ENCODE data around the gene NR2E1. TPM values are rescaled to one million over a fixed set of nuclear protein-coding genes. Genes with fewer than 3 reads are reported as not detected.

Gene NR2E1
- total and polyA plus RNA-seq, 2 of the 4 experiments (the other 2 are of a cell fraction): not detected

GRCh38 chr6:108200186-108200585 lies 34.4 kb downstream of the NR2E1 start:
- Histone ChIP-seq H4K20me1 (ENCODE audit: insufficient read depth, low read length) (no peaks in the 10 kb centered on the region), H3K9ac (ENCODE audit: low read depth, low read length) (no peak overlapping the region), H3K4me3 (ENCODE audit: insufficient read depth, low read depth, low read length) (no peak overlapping the region), H3K23ac (ENCODE audit: low read depth, low read length) (no peak overlapping the region), H3K4ac (ENCODE audit: low read depth, low read length) (no peak overlapping the region), H2BK15ac (ENCODE audit: low read depth, low read length) (no peak overlapping the region), H3K9me1 (ENCODE audit: insufficient read depth, low read length) (no peaks in the 10 kb centered on the region), H3K79me1 (ENCODE audit: low read depth in 1 of 2, low read length in 2 of 2) (no peaks in the 10 kb centered on the region), H2BK5ac (ENCODE audit: low read depth, low read length, poor library complexity, severe bottlenecking) (no peak overlapping the region), H2AK9ac (replicated peaks; ENCODE audit: low read depth, low read length, poor library complexity) (no peak overlapping the region), H4K8ac (ENCODE audit: low read depth in 2 of 2, low read length in 2 of 2) (no peak overlapping the region), H3K36me3 (ENCODE audit: control insufficient read depth, insufficient read depth, low read length) (no peaks in the 10 kb centered on the region; the same call in 1 of the 2 replicates), H2AK5ac (ENCODE audit: low read depth, low read length) (no peak overlapping the region), H2BK20ac (ENCODE audit: low read depth, low read length) (no peak overlapping the region), H3K18ac (ENCODE audit: low read depth, low read length) (no peak overlapping the region), H3K4me1 (ENCODE audit: control insufficient read depth, insufficient read depth, low read length) (no peaks in the 10 kb centered on the region), H3K27ac (ENCODE audit: insufficient read depth, low read length) (no peak overlapping the region), H3K56ac (ENCODE audit: extremely low read depth, insufficient read depth, low read length) (no peak overlapping the region), H4K91ac (ENCODE audit: insufficient read depth, low read depth, low read length) (no peak overlapping the region), H3K4me2 (ENCODE audit: low read depth, low read length) (no peak overlapping the region), H3K9me3 (ENCODE audit: control insufficient read depth, insufficient read depth, low read length) (no peaks in the 10 kb centered on the region), H2BK120ac (ENCODE audit: low read depth, low read length) (no peak overlapping the region), H2AFZ (replicated peaks; ENCODE audit: low read length, poor library complexity) (no peak overlapping the region), H3K14ac (replicated peaks; ENCODE audit: low read depth, low read length) (no peak overlapping the region), H4K5ac (ENCODE audit: low read depth, low read length) (no peak overlapping the region), H3K27me3 (ENCODE audit: control insufficient read depth, insufficient read depth, low read length) (no peaks in the 10 kb centered on the region; the same call in 1 of the 2 replicates)
- ChIA-PET CTCF (no interaction called here), POLR2A (ENCODE audit: unreplicated experiment) (no interaction called here)
- ATAC-seq (ENCODE audit: low read depth) (no peak), DNase-seq (no peak)
- no peak for TF ChIP-seq CEBPB (IDR thresholded peaks at IDR 0.05; ENCODE audit: low read depth, low read length)
- TF ChIP-seq RFX5 (IDR thresholded peaks at IDR 0.05; ENCODE audit: low read depth, low read length): no peak
- TF ChIP-seq FOS (IDR thresholded peaks at IDR 0.05; ENCODE audit: low read depth, low read length): no peak
- no peak for TF ChIP-seq BHLHE40 (IDR thresholded peaks at IDR 0.05; ENCODE audit: low read depth, low read length)
- TF ChIP-seq SMC3 (IDR thresholded peaks at IDR 0.05; ENCODE audit: low read depth, low read length): no peak
- no peak for TF ChIP-seq MXI1 (IDR thresholded peaks at IDR 0.05; ENCODE audit: borderline replicate concordance, low read depth, low read length)
- in situ Hi-C loops (cut with MboI; ENCODE audit: low sequenced_read_pairs) (no loop called here), dilution Hi-C loops (cut with HindIII; ENCODE audit: low sequenced_read_pairs, unreplicated experiment) (no loop called here), intact Hi-C loops (cut with micrococcal nuclease) (no loop called here)
- WGBS, 2 experiments (ENCODE audit: extremely low coverage in 2 of 2, insufficient read length in 1 of 2): 88% methylated on average over 5 of the region's 8 CpGs; no CpG with 5 or more reads in 1 of the 2 experiments
- BruUV-seq (replicated peaks): no TSS peak

Measured in IMR-90 (cell line).